IPS DF 6.9 (cell line): ENCODE results near the gene NFAM1.

Experiments
- DNase-seq: peaks from one replicate; pipeline ENCODE4 v3.0.0-alpha.2; 2013; ENCODE audit warnings: low read depth, low spot score
- H3K27ac ChIP-seq: one replicate; pipeline ENCODE4 v1.5.1; 2013; ENCODE audit warnings: low read length, control low read depth
- H3K27me3 ChIP-seq: 2 replicates; pipeline ENCODE4 v1.6.1; 2013; ENCODE audit warnings: mild to moderate bottlenecking, low read length; ENCODE audit not compliant: control insufficient read depth, insufficient read depth
- H3K36me3 ChIP-seq: 2 replicates; pipeline ENCODE4 v1.6.1; 2013; ENCODE audit warnings: low read length; ENCODE audit not compliant: control insufficient read depth, insufficient read depth
- H3K4me1 ChIP-seq: 2 replicates; pipeline ENCODE4 v1.6.1; 2013; ENCODE audit warnings: low read length; ENCODE audit not compliant: control insufficient read depth, insufficient read depth
- H3K4me3 ChIP-seq: 2 replicates; pipeline ENCODE4 v1.5.1; 2013; ENCODE audit warnings: mild to moderate bottlenecking, low read length
- H3K9me3 ChIP-seq: 2 replicates; pipeline ENCODE4 v1.6.1; 2013; ENCODE audit warnings: low read length, inconsistent platforms; ENCODE audit not compliant: control insufficient read depth, insufficient read depth
- WGBS: extraction: QIAGEN DNeasy Blood & Tissue Kit; methylation state at CpG from one replicate; pipeline ENCODE4 v1.1.7; 2013; ENCODE audit warnings: mixed read lengths, missing lambda C conversion rate; ENCODE audit not compliant: insufficient read length, insufficient coverage; 5-methylcytosine and 5-hydroxymethylcytosine counted together

Gene NFAM1

DNA sequence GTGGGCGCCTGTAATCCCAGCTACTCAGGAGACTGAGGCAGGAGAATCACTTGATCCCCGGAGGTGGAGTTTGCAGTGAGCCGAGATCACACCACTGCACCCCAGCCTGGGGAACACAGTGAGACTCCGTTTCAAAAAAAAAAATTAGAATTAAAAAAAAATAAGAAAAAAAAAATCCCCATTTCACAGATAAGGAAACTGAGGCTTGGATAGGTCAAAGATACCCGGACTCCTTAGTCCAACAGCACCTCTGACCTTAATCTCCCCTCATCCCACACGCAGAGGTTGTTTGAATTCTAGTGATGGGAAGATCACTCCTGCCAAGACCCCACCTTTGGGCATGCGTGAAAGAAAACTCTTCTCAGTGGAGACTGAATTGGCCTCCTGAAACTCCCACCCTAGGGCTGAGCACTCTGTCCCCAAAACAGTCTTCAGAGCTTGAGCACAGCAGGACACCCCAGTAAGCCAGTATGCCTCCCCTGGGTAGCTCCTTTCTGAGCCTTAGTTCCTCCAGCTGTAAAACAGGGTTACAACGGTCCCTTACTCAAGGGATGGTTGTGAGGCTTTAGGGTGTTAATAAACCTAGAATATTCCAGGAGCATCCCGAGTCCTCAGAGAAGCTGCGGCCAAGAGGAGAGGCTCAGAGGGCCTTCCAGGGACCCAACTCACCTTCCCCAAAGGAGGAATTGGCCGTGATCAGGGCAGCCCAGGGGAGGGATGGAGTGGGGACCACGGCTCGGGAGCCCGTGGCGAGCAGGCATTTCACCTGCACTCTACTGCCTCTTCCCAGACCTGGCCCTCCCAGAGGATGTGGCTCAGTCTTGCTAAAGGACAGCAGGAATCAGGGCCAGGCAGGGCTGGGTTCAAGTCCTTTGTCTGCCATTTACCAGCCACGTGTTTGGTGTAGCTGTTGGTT, 73.3 kb downstream of the NFAM1 start:
- H3K4me3 ChIP-seq: no peak overlapping the region
- H3K9me3 ChIP-seq: no peaks in the 10 kb centered on the region
- H3K36me3 ChIP-seq: no peaks in the 10 kb centered on the region
- no peak overlapping the region for H3K27ac ChIP-seq
- 0 out of 2 replicates have a peak, but pooled peaks cover 3% of the 10 kb centered on the region for H3K4me1 ChIP-seq
- DNase-seq: no peak
- WGBS: no CpG with 5 or more reads among the region's 16 CpGs
- H3K27me3 ChIP-seq: no peaks in the 10 kb centered on the region

DNA sequence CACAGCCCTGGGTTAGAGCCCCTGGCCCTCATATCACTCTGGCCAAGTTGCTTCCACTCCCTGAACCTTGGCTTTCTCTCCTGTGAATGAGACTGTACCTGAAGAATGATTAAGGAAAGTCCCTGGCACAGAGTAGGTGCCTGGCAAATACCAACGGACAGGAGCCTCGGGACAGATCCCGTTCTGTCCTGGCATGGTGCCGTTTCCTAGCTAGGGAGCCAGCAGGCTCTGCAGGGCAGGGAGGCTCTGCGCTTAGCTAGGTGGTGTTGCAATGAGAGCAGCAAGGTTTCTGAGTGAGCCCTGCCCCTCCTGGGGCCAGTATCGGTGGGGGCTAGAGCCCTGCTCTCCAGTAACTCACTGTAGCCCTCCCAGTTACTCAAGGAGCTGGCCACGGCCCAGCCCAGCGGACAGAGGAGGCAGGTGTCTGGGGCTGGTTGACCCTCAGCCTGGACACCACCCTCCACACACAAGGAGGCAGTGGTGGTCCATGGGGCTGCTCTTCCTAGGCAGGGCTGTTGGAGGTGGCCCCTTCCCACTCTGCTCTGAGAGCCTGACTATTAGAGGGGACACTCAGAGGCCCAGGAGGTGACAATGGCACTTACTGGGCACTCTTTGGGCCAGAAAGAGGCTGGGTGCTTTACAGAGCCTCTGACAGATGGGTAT, 74.4 kb downstream of the NFAM1 start:
- DNase-seq: no peak
- no peak overlapping the region for H3K27ac ChIP-seq

DNA sequence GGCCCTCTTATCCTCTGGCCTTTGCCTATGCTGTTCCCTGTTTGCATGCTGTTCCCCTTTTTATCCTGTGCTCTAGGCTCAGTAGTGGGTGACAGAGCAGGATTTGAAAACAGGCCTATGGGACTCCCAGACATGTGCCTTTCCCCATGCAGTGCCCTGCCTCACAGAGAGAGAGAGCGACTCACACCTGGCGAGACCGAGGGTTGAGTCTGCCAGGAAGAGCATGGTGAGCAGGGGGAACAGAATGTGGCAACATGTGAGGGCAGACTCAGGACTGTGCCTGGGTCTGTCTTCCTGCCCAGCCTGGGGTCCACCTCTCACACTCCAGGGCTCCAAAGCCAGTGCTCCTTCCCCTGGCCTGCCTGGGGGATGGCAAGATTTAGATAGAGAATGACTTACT, 75.0 kb downstream of the NFAM1 start:
- Histone ChIP-seq H3K4me1 (0 out of 2 replicates have a peak, but pooled peaks cover 3% of the 10 kb centered on the region), H3K36me3 (no peaks in the 10 kb centered on the region), H3K27me3 (no peaks in the 10 kb centered on the region), H3K9me3 (no peaks in the 10 kb centered on the region), H3K27ac (no peak overlapping the region), H3K4me3 (no peak overlapping the region)
- WGBS: no CpG with 5 or more reads among the region's 3 CpGs
- DNase-seq: no peak

More for the DNA sequence above, 74.4 kb downstream of the NFAM1 start:
- WGBS: no CpG with 5 or more reads among the region's 8 CpGs
- Histone ChIP-seq H3K4me3 (no peak overlapping the region), H3K9me3 (no peaks in the 10 kb centered on the region), H3K4me1 (0 out of 2 replicates have a peak, but pooled peaks cover 3% of the 10 kb centered on the region), H3K36me3 (no peaks in the 10 kb centered on the region), H3K27me3 (no peaks in the 10 kb centered on the region)

DNA sequence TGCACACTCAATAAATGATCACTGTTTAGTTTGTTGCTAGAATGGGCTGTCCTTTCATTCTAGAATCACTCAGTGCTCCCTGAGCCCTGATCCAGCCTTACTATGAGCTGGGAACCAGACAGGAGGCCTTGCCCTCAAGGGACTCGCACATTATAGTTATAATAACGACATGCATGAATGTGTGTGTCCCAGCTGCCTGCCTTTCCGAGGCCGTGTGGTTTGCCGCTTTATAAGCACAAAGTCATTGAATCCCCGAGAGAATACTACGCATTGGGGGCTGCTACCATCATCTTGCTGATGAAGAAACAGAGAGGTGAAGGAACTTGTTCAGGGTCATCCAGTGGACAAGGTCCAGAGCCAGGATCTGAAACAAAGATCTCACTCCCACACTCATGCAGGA, 75.7 kb downstream of the NFAM1 start:
- H3K27me3 ChIP-seq: no peaks in the 10 kb centered on the region
- no peak overlapping the region for H3K27ac ChIP-seq
- no peak for DNase-seq
- no peaks in the 10 kb centered on the region for H3K36me3 ChIP-seq
- no peaks in the 10 kb centered on the region for H3K9me3 ChIP-seq
- no peak overlapping the region for H3K4me3 ChIP-seq
- H3K4me1 ChIP-seq: 0 out of 2 replicates have a peak, but pooled peaks cover 3% of the 10 kb centered on the region
- no CpG with 5 or more reads among the region's 7 CpGs for WGBS

- no peak overlapping the region for H3K27ac ChIP-seq
- 0 out of 2 replicates have a peak, but pooled peaks cover 7% of the 10 kb centered on the region for H3K4me1 ChIP-seq
- no peaks in the 10 kb centered on the region for H3K9me3 ChIP-seq
- H3K27me3 ChIP-seq: no peaks in the 10 kb centered on the region
- no CpG with 5 or more reads among the region's 10 CpGs for WGBS
- no peak overlapping the region for H3K4me3 ChIP-seq
- DNase-seq: no peak
- no peaks in the 10 kb centered on the region for H3K36me3 ChIP-seq
These were observed 78.1 kb downstream of the NFAM1 start for GRCh38 chr22:42353883-42354727.

- Histone ChIP-seq H3K27ac (no peak overlapping the region), H3K36me3 (no peaks in the 10 kb centered on the region), H3K4me3 (no peak overlapping the region), H3K9me3 (no peaks in the 10 kb centered on the region), H3K27me3 (no peaks in the 10 kb centered on the region), H3K4me1 (peaks cover 11% of the 10 kb centered on the region)
- no CpG with 5 or more reads among the region's 4 CpGs for WGBS
- DNase-seq: no peak
These were observed 81.8 kb downstream of the NFAM1 start for GRCh38 chr22:42350373-42350772.

DNA sequence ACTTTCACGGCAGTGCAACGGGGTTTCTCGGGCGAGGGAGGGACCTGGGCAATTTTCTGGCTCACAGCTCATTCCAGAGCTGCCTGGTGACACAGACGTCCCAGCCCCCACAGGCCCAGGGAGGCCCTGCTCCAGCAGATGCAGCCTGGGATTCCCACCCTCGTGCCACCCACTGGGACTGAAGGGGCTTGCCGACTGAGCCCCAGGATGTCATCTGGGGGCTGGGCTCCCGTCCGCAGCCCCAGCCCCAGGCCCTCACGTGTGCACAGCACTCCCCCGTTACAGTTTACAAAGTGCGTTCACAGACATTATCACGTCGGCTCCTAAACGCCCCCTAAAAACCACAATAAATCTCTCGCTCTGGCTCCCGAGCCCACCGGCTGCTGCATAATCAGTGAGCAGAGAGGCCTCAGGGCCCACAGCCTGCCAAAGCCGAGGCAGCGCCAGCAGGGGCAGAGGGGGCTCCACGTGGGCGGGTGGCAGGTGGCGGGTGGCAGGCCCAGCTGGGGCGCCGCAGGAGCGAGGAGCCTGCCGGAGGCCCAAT, 84.8 kb downstream of the NFAM1 start:
- Histone ChIP-seq H3K27me3 (no peaks in the 10 kb centered on the region), H3K4me1 (peaks cover 7% of the 10 kb centered on the region), H3K36me3 (no peaks in the 10 kb centered on the region), H3K27ac (no peak overlapping the region), H3K9me3 (no peaks in the 10 kb centered on the region), H3K4me3 (no peak overlapping the region)
- WGBS: no CpG with 5 or more reads among the region's 27 CpGs
- DNase-seq: no peak

GRCh38 chr22:42346722-42347121, 85.5 kb downstream of the NFAM1 start:
- no CpG with 5 or more reads among the region's 8 CpGs for WGBS
- H3K27ac ChIP-seq: no peak overlapping the region
- peaks cover 7% of the 10 kb centered on the region for H3K4me1 ChIP-seq
- no peaks in the 10 kb centered on the region for H3K9me3 ChIP-seq
- H3K36me3 ChIP-seq: no peaks in the 10 kb centered on the region
- no peak overlapping the region for H3K4me3 ChIP-seq
- DNase-seq: no peak
- H3K27me3 ChIP-seq: no peaks in the 10 kb centered on the region

DNA sequence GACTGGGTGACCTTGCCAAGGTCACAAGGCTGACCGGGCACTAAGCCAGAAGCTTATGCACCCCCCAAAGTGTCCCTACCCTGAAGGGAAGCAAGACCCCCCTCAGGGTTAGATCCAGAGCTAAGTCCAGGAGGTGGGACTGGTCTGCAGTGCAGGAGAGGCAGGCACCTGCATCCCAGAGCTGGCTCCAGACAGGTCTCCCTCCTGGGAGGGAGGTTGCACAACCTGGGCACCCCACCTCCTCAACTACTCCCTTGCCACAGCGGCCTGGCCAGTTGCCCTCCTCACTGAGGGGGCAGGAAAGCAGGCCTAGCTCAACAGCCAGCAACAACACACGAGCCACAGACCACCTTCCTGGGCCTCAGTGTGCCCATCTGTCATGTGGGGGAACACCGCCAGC, 86.7 kb downstream of the NFAM1 start:
- Histone ChIP-seq H3K9me3 (no peaks in the 10 kb centered on the region), H3K27me3 (no peaks in the 10 kb centered on the region), H3K4me1 (peaks cover 6% of the 10 kb centered on the region), H3K36me3 (no peaks in the 10 kb centered on the region), H3K27ac (no peak overlapping the region), H3K4me3 (no peak overlapping the region)
- DNase-seq: no peak
- no CpG with 5 or more reads among the region's 4 CpGs for WGBS
